HepG2 (cell line): Measurements from ENCODE around the gene SPON1.

Source experiments
- EHMT2 ChIP-seq: fragments of 200-600 bp; sonication (generic); IDR thresholded peaks from 2 replicates; pipeline ENCODE4 v1.7.0; 2017; ENCODE audit warnings: antibody characterized with exemption, low read depth, low read length, borderline replicate concordance
- MTA3 ChIP-seq: sonication (generic); formaldehyde crosslinking; IDR thresholded peaks from 2 replicates; pipeline ENCODE4 v1.4.0; 2020; ENCODE audit warnings: missing genetic modification reagents
- SMAD1 ChIP-seq: sonication (generic); formaldehyde crosslinking; IDR thresholded peaks from 2 replicates; pipeline ENCODE4 v1.4.0; 2020; ENCODE audit warnings: missing genetic modification reagents, low read depth, mild to moderate bottlenecking, borderline replicate concordance
- ZNF101 ChIP-seq: sonication (generic); formaldehyde crosslinking; IDR thresholded peaks from 2 replicates; pipeline ENCODE4 v1.4.0; 2020; ENCODE audit warnings: mild to moderate bottlenecking, low read depth, missing genetic modification reagents, borderline replicate concordance
- ZNF274 ChIP-seq: sonication (generic); formaldehyde crosslinking; IDR thresholded peaks from 2 replicates; pipeline ENCODE4 v1.5.1; 2020; ENCODE audit warnings: mild to moderate bottlenecking, missing genetic modification reagents
- TF ChIP-seq, protein P1 (sequence below): sonication (generic); formaldehyde crosslinking; IDR thresholded peaks from 2 replicates; pipeline ENCODE4 v1.5.0; 2020; ENCODE audit warnings: mild to moderate bottlenecking, missing genetic modification reagents, moderate library complexity
- TF ChIP-seq, protein P2 (sequence below), 2 experiments: sonication (generic) in 1 of 2; formaldehyde crosslinking in 1 of 2; IDR thresholded peaks; 2 replicates each; pipeline versions ENCODE4 v1.4.0 to v1.6.1; 2018 to 2020; ENCODE audit warnings: missing genetic modification reagents in 2 of 2, borderline replicate concordance in 1 of 2, low read depth in 1 of 2, mild to moderate bottlenecking in 1 of 2, missing biosample characterization in 1 of 2

DNA sequence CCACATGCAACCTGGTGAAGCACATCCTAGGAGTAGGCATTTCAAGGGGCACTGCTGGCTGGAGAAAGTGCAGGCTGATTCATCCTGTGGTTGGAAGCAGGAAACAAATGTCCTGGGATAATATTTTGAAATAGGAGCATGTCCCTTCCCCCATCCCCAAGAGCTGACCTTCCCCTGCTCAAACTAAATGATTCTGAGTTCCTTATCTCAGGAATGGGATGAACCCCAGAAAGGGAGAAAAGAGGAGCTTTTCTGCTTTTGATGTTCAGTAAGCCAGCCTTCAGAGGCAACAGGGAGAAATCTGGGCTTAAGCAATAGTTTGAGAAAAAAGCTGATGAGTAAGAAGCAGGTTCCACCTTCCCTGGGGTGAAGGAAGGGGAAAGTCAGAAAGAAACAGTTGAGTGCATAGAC is 19.5 kb upstream of the SPON1 start:
- TF ChIP-seq SMAD1 (no peak), ZNF274 (CRISPR knock-in tag) (no peak), MTA3 (CRISPR knock-in tag) (no peak), ZNF101 (CRISPR knock-in tag) (no peak), EHMT2 (no peak)
- TF ChIP-seq, protein P1, sequence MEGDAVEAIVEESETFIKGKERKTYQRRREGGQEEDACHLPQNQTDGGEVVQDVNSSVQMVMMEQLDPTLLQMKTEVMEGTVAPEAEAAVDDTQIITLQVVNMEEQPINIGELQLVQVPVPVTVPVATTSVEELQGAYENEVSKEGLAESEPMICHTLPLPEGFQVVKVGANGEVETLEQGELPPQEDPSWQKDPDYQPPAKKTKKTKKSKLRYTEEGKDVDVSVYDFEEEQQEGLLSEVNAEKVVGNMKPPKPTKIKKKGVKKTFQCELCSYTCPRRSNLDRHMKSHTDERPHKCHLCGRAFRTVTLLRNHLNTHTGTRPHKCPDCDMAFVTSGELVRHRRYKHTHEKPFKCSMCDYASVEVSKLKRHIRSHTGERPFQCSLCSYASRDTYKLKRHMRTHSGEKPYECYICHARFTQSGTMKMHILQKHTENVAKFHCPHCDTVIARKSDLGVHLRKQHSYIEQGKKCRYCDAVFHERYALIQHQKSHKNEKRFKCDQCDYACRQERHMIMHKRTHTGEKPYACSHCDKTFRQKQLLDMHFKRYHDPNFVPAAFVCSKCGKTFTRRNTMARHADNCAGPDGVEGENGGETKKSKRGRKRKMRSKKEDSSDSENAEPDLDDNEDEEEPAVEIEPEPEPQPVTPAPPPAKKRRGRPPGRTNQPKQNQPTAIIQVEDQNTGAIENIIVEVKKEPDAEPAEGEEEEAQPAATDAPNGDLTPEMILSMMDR (CRISPR knock-in tag), result no peak
- TF ChIP-seq, protein P2, sequence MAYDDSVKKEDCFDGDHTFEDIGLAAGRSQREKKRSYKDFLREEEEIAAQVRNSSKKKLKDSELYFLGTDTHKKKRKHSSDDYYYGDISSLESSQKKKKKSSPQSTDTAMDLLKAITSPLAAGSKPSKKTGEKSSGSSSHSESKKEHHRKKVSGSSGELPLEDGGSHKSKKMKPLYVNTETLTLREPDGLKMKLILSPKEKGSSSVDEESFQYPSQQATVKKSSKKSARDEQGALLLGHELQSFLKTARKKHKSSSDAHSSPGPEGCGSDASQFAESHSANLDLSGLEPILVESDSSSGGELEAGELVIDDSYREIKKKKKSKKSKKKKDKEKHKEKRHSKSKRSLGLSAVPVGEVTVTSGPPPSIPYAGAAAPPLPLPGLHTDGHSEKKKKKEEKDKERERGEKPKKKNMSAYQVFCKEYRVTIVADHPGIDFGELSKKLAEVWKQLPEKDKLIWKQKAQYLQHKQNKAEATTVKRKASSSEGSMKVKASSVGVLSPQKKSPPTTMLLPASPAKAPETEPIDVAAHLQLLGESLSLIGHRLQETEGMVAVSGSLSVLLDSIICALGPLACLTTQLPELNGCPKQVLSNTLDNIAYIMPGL (CRISPR knock-in tag; IDR thresholded peaks at IDR 0.05; ENCODE audit: borderline replicate concordance in 1 of 2, low read depth in 1 of 2), result no peak
